OCI-LY1 (cell line): ENCODE measurements around the gene SPATA46.

Experiments
- EZH2 ChIP-seq: fragments of 200-600 bp; sonication (generic), shearing (Covaris generic); IDR thresholded peaks from 2 replicates; pipeline ENCODE4 v1.8.0; 2017; ENCODE audit warnings: borderline replicate concordance, mixed run types, mild to moderate bottlenecking, antibody characterized with exemption, low read length, moderate library complexity, mixed read lengths
- TF ChIP-seq, protein P1 (sequence below): fragments of 200-600 bp; sonication (generic), shearing (Covaris generic); IDR thresholded peaks from 2 replicates; pipeline ENCODE4 v1.5.1; 2017; ENCODE audit warnings: mild to moderate bottlenecking, antibody characterized with exemption, low read length, moderate library complexity, mixed read lengths

DNA sequence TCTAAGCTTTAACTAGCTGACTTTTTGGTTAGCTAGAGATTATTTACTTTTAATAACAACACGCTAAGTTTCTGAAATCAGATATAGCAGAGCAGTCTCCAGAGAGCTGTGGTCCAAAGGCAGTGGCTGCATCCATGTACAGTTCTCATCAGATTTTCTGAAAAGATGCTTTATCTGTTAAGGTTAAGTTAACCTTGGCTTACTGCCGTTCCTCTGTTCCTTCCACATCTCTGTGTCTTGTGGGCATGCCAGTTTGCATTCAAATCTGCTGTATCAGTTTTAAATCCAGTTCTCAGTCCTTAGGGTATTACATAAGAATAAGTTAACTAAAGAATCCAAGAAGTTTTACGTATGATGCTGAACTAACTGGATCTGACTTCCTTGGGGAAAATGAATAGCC lies 46.8 kb downstream of the SPATA46 start:
- TF ChIP-seq EZH2, result no peak
- TF ChIP-seq, protein P1, sequence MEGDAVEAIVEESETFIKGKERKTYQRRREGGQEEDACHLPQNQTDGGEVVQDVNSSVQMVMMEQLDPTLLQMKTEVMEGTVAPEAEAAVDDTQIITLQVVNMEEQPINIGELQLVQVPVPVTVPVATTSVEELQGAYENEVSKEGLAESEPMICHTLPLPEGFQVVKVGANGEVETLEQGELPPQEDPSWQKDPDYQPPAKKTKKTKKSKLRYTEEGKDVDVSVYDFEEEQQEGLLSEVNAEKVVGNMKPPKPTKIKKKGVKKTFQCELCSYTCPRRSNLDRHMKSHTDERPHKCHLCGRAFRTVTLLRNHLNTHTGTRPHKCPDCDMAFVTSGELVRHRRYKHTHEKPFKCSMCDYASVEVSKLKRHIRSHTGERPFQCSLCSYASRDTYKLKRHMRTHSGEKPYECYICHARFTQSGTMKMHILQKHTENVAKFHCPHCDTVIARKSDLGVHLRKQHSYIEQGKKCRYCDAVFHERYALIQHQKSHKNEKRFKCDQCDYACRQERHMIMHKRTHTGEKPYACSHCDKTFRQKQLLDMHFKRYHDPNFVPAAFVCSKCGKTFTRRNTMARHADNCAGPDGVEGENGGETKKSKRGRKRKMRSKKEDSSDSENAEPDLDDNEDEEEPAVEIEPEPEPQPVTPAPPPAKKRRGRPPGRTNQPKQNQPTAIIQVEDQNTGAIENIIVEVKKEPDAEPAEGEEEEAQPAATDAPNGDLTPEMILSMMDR, result no peak
